ENCODE measurements around the gene KRTAP10-3.
"Not testable (repeated sequence)": the region's sequence is repeated elsewhere in the genome, so short reads cannot be mapped to it uniquely, and the experiment has no call there.

The KRTAP10-3 gene, protein sequence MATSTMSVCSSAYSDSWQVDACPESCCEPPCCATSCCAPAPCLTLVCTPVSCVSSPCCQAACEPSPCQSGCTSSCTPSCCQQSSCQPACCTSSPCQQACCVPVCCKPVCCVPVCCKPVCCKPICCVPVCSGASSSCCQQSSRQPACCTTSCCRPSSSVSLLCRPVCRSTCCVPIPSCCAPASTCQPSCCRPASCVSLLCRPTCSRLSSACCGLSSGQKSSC

DNA sequence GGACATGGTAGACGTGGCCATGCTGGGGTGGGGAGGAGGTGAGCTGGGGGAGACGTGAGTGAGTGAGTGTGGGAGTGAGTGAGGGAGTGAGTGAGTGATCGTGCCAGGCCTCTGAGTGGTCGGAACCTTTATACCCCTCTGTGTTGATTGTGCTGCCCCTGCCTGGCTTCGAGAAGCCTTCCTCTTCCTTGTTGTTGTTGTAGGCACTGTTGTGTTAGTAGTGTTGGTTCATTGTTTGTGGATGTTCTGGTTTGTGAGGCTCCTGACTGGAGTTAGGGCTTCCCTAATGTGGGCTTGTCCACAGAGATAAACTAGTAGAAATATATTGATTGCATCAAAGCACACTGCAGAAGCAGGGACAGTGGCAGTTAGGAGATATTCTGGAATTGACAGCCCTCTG, at the start of gene KRTAP10-3:
Gene KRTAP10-3, minus strand, starts transcription at position 101 of the 400 bp plus-strand sequence. Its CDS starts 80 bp downstream, at position 21.
- Histone ChIP-seq H3K27me3 (ENCODE audit: control insufficient read depth, insufficient read depth, low read length) (no peaks in the 10 kb centered on the region), H3K4me3 (ENCODE audit: low read depth, low read length) (no peak within 1 kb of the TSS), H3K9ac (ENCODE audit: low read depth, low read length) (no peak within 1 kb of the TSS), H3K4me1 (ENCODE audit: control insufficient read depth, insufficient read depth, low read length) (no peaks in the 10 kb centered on the region), H3K9me3 (ENCODE audit: control insufficient read depth, insufficient read depth, low read length) (no peaks in the 10 kb centered on the region), H3K36me3 (ENCODE audit: control insufficient read depth, insufficient read depth, low read length) (no peaks in the 10 kb centered on the region), H3K27ac (ENCODE audit: low read depth, low read length) (no peak within 1 kb of the TSS)

DNA sequence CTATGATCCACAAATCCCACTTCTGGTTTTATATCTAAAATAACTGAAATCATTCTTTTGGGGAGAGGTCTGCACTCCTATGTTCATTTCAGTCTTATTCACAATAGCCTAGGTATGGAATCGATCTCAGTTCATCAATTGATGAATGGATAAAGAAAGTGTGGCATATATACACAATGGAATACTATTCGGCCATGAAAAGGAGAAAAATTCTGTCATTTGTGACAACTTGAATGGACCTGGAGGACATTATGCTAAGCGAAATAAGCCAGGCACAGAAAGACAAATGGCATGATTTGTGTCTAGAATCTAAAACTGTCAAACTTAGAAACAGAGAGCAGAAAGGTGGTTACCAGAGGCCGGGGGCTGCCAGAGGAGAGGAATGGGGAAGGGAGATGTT, 47.9 kb upstream of the KRTAP10-3 start:
- no peaks in the 10 kb centered on the region for H3K36me3 ChIP-seq (ENCODE audit: control insufficient read depth, insufficient read depth, low read length)
- no peak overlapping the region for H3K4me3 ChIP-seq (ENCODE audit: low read depth, low read length)
- no peaks in the 10 kb centered on the region for H3K27me3 ChIP-seq (ENCODE audit: control insufficient read depth, insufficient read depth, low read length)
- peaks cover 8% of the 10 kb centered on the region; the same call in 1 of the 2 replicates for H3K9me3 ChIP-seq (ENCODE audit: control insufficient read depth, insufficient read depth, low read length)
- H3K27ac ChIP-seq (ENCODE audit: low read depth, low read length), result no peak overlapping the region
- no peak overlapping the region for H3K9ac ChIP-seq (ENCODE audit: low read depth, low read length)
- H3K4me1 ChIP-seq (ENCODE audit: control insufficient read depth, insufficient read depth, low read length), result no peaks in the 10 kb centered on the region

DNA sequence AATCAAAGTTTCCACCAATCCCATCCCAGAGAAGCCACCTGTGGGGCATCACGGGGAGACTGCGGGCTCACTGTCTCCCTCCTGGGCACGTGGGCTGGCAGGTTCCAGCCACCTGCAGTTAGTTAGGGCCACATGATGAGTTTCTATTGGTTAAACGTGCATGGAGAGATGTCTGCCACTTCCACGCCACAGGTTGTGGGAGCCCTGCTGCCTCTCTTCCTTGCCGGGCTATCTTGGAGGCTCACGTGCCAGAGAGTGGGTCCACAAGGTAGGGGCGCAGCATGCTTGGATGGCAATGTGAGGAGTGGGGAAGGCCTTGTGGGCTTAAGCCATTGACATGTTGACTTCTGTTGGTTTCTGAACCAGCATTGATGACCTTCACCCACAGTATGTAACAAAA, 45.3 kb upstream of the KRTAP10-3 start:
- no peaks in the 10 kb centered on the region for H3K36me3 ChIP-seq (ENCODE audit: control insufficient read depth, insufficient read depth, low read length)
- H3K4me1 ChIP-seq (ENCODE audit: control insufficient read depth, insufficient read depth, low read length), result no peaks in the 10 kb centered on the region
- H3K9me3 ChIP-seq (ENCODE audit: control insufficient read depth, insufficient read depth, low read length), result no peaks in the 10 kb centered on the region
- no peak overlapping the region for H3K9ac ChIP-seq (ENCODE audit: low read depth, low read length)
- no peak overlapping the region for H3K27ac ChIP-seq (ENCODE audit: low read depth, low read length)
- H3K27me3 ChIP-seq (ENCODE audit: control insufficient read depth, insufficient read depth, low read length), result no peaks in the 10 kb centered on the region
- no peak overlapping the region for H3K4me3 ChIP-seq (ENCODE audit: low read depth, low read length)

DNA sequence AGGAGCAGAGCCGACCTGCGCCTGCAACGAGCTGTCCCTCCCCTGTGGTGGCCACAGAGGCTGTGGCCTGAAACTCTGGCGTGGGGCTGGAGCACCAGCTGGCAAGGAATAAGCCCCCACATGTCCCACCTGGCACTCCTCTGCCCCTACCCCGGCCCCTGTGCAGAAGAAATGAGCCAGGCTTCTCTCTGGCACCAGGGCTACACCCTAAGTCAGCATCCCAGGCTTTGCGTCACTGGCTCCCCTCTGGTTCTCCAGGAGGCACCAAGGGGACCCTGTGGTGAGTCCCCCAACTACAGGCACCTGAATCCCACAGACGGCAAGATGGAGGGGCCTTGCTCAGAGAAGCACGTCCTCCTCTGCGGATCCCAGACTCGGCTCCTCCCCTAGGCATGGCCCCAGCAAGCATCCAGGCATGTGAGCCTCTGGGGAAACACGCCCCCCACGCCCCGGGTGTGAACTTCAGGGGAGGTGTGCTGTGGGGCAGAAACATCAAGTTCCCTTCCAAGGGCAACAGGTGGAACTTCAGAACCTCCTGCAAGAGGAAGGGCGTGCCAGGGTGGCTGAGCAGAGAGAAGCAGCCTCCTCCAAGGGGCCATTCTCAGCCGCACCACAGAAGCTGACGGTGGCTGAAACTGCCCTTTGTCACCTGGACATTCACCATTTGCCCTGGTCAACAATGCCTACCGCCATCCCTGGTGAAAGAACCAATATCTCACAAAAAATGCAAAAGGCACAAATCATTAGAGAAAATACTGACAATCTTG, 44.7 kb upstream of the KRTAP10-3 start:
- Histone ChIP-seq H3K27me3 (ENCODE audit: control insufficient read depth, insufficient read depth, low read length) (no peaks in the 10 kb centered on the region), H3K4me3 (ENCODE audit: low read depth, low read length) (no peak overlapping the region), H3K9me3 (ENCODE audit: control insufficient read depth, insufficient read depth, low read length) (no peaks in the 10 kb centered on the region), H3K4me1 (ENCODE audit: control insufficient read depth, insufficient read depth, low read length) (peaks cover 6% of the 10 kb centered on the region), H3K9ac (ENCODE audit: low read depth, low read length) (no peak overlapping the region), H3K36me3 (ENCODE audit: control insufficient read depth, insufficient read depth, low read length) (no peaks in the 10 kb centered on the region), H3K27ac (ENCODE audit: low read depth, low read length) (no peak overlapping the region)

DNA sequence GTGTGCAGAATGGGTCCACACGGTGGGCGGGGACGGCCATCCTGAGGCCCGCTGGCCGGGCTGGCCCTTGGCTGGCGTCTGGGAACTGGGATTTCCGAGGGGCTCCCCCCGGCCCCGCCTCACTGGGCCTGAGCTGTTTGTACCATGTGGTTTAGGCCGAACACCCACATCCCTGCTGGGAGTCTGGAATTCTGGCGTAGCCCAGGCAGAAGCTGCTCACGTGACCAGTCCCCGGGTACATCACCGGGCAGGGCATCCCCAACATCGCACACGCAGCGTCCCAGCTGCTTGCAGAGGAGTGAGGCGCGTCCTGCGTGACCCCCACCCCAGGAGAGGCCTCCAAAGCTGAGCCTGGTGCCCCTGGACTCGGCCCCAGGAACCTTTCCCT, 43.9 kb upstream of the KRTAP10-3 start:
- Histone ChIP-seq H3K9ac (ENCODE audit: low read depth, low read length) (no peak overlapping the region), H3K4me1 (ENCODE audit: control insufficient read depth, insufficient read depth, low read length) (peaks cover 14% of the 10 kb centered on the region), H3K27me3 (ENCODE audit: control insufficient read depth, insufficient read depth, low read length) (no peaks in the 10 kb centered on the region), H3K9me3 (ENCODE audit: control insufficient read depth, insufficient read depth, low read length) (no peaks in the 10 kb centered on the region), H3K27ac (ENCODE audit: low read depth, low read length) (no peak overlapping the region), H3K4me3 (ENCODE audit: low read depth, low read length) (no peak overlapping the region), H3K36me3 (ENCODE audit: control insufficient read depth, insufficient read depth, low read length) (no peaks in the 10 kb centered on the region)

DNA sequence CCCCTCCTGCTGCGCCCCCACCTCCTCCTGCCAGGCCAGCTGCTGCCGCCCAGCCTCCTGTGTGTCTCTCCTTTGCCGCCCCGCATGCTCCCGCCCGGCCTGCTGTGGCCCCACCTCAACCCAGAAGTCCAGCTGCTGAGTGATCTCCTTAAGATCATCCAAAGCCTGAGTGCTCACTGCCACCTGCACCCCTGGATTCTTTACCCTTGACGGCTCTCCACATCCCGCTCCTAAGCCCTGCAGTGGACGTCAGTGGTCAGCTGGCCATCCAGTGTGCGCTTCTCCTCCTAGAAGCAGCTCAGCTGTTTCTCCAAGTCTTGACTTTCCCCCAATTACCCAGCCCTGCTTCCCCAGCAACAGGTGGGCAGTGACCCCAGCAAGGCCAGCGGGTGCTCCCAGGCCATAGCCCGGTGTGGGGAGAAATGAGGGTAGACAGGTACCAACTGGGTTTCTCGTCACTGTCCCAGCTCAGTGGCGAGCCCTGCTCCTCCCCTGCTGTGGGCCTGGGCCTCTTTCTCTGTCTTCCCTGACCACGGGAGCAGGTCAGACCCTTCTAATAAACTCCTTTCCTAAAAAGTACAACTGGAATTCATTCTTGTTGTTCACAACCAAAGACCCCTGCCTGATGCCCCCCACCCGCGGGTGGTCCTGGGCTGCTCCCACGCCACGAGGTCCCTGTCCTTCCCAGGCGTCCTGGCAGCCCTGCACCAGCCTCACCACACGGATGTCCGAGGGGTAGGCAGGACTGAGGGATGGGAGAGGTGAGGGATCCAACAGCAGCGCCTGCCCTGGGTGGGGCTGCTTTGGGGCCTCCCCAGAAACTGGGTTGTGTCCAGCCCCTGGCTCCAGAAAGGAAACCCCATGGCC, 43.2 kb upstream of the KRTAP10-3 start:
- Histone ChIP-seq H3K36me3 (ENCODE audit: control insufficient read depth, insufficient read depth, low read length) (no peaks in the 10 kb centered on the region), H3K4me3 (ENCODE audit: low read depth, low read length) (no peak overlapping the region), H3K9me3 (ENCODE audit: control insufficient read depth, insufficient read depth, low read length) (no peaks in the 10 kb centered on the region), H3K4me1 (ENCODE audit: control insufficient read depth, insufficient read depth, low read length) (peaks cover 14% of the 10 kb centered on the region), H3K9ac (ENCODE audit: low read depth, low read length) (no peak overlapping the region), H3K27me3 (ENCODE audit: control insufficient read depth, insufficient read depth, low read length) (no peaks in the 10 kb centered on the region), H3K27ac (ENCODE audit: low read depth, low read length) (no peak overlapping the region)

DNA sequence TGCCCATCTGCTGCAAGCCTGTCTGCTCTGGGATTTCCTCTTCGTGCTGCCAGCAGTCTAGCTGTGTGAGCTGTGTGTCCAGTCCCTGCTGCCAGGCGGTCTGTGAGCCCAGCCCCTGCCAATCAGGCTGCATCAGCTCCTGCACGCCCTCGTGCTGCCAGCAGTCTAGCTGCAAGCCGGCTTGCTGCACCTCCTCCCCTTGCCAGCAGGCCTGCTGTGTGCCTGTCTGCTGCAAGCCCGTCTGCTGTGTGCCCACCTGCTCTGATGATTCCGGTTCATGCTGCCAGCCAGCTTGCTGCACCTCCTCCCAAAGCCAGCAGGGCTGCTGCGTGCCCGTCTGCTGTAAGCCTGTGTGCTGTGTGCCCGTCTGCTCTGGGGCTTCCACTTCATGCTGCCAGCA, 42.5 kb upstream of the KRTAP10-3 start:
- not testable (repeated sequence) for H3K9me3 ChIP-seq (ENCODE audit: control insufficient read depth, insufficient read depth, low read length); H3K9ac ChIP-seq (ENCODE audit: low read depth, low read length); H3K36me3 ChIP-seq (ENCODE audit: control insufficient read depth, insufficient read depth, low read length); H3K27me3 ChIP-seq (ENCODE audit: control insufficient read depth, insufficient read depth, low read length); H3K27ac ChIP-seq (ENCODE audit: low read depth, low read length); H3K4me3 ChIP-seq (ENCODE audit: low read depth, low read length)
- peaks cover 14% of the 10 kb centered on the region for H3K4me1 ChIP-seq (ENCODE audit: control insufficient read depth, insufficient read depth, low read length)

DNA sequence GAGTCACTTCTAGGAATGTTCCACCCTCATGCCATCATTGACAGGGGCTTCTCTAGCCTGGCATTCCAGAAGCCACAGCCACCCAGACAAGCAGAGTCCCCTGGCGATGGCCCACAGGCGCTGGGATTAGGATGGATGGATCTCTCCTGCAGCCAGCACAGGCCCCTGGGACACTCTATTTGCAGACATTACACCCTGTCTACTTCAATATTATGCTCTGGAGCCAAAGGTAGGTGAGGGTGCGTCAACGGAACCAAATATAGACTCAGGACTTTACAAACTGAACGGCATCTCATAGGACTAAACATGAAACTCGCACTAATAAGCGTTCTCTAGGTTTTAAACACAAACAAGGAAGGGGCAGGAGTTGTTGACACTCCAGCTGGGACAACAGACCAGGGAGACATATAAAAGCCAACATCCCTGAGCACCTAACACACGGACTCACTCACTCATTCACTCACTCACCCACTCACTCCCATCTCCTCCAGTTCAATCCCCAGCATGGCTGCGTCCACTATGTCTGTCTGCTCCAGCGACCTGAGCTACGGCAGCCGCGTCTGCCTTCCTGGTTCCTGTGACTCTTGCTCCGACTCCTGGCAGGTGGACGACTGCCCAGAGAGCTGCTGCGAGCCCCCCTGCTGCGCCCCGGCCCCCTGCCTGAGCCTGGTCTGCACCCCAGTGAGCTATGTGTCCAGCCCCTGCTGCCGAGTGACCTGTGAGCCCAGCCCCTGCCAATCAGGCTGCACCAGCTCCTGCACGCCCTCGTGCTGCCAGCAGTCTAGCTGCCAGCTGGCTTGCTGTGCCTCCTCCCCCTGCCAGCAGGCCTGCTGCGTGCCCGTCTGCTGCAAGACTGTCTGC, 41.8 kb upstream of the KRTAP10-3 start, which contains the start of gene KRTAP10-7:
Gene KRTAP10-7, plus strand, starts transcription at position 480 of the 861 bp plus-strand sequence. Its CDS starts 25 bp downstream, at position 505.
- H3K9me3 ChIP-seq (ENCODE audit: control insufficient read depth, insufficient read depth, low read length); H3K27me3 ChIP-seq (ENCODE audit: control insufficient read depth, insufficient read depth, low read length); H3K9ac ChIP-seq (ENCODE audit: low read depth, low read length); H3K27ac ChIP-seq (ENCODE audit: low read depth, low read length); H3K4me3 ChIP-seq (ENCODE audit: low read depth, low read length); H3K36me3 ChIP-seq (ENCODE audit: control insufficient read depth, insufficient read depth, low read length): not testable (repeated sequence)
- peaks cover 14% of the 10 kb centered on the region for H3K4me1 ChIP-seq (ENCODE audit: control insufficient read depth, insufficient read depth, low read length)

DNA sequence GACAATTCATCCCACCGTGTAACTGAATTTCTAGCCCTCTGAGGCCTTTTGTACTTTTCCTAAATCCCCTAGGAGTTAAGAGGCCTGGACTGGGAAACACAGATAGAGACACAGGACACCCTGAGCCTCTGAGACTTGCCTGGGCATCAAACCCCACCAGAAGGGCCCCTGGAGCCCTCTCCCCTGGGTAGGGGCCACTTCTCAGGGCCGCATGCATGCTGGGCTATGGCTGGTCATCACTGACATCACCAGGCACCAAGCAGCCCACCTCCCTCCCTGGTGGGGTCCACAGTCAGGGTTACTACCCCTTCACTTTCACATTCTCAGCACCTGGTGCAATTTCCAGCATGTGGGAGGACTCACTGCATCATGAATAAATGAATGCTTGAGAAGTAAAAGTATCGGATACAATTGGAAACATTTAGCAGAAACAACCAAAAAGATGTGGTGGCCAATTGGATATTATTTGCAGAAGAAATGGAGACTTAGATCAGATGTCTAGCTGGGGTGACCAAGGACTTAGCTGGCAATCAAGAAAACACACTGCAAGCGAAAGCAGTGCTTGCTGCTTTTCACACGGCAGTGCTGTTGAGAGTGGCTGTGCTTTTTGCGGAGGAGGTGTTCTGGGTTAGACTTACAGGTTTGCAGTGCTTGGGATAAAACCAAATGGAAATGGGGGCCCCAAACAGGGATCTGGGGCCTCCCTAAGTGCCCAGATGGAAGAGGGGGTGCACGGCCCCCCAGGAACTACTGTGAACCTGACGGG, 40.9 kb upstream of the KRTAP10-3 start:
- Histone ChIP-seq H3K4me3 (ENCODE audit: low read depth, low read length) (no peak overlapping the region), H3K4me1 (ENCODE audit: control insufficient read depth, insufficient read depth, low read length) (peaks cover 14% of the 10 kb centered on the region), H3K36me3 (ENCODE audit: control insufficient read depth, insufficient read depth, low read length) (no peaks in the 10 kb centered on the region), H3K27me3 (ENCODE audit: control insufficient read depth, insufficient read depth, low read length) (no peaks in the 10 kb centered on the region), H3K9me3 (ENCODE audit: control insufficient read depth, insufficient read depth, low read length) (no peaks in the 10 kb centered on the region), H3K27ac (ENCODE audit: low read depth, low read length) (no peak overlapping the region), H3K9ac (ENCODE audit: low read depth, low read length) (no peak overlapping the region)

DNA sequence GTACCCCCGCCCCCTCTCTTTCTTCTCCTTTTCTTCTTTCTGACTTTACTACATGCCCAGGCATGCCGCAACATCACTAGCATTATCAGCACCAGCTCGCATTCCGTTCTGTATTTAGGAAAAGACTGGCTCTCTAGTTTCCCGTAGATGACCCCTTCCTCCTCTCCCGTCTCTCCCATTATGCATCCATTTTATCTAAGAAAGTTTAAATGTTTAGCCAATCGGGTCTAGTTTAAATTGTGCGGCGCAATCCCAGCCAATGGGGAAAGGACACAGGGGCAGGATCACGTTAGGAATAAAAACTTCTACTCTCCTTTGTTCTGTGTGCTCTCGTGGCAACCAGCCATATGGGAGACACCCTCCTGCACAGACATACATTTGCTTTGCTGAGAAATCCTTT, 39.5 kb upstream of the KRTAP10-3 start:
- Histone ChIP-seq H3K9me3 (ENCODE audit: control insufficient read depth, insufficient read depth, low read length) (no peaks in the 10 kb centered on the region), H3K27ac (ENCODE audit: low read depth, low read length) (peak overlapping the region; percentile 65), H3K9ac (ENCODE audit: low read depth, low read length) (peak overlapping the region; percentile 25; the same call in 1 of the 2 replicates)

More for the DNA sequence above, 39.5 kb upstream of the KRTAP10-3 start:
- no peaks in the 10 kb centered on the region for H3K36me3 ChIP-seq (ENCODE audit: control insufficient read depth, insufficient read depth, low read length)
- H3K4me1 ChIP-seq (ENCODE audit: control insufficient read depth, insufficient read depth, low read length), result peaks cover 23% of the 10 kb centered on the region
- H3K4me3 ChIP-seq (ENCODE audit: low read depth, low read length), result no peak overlapping the region
- H3K27me3 ChIP-seq (ENCODE audit: control insufficient read depth, insufficient read depth, low read length), result no peaks in the 10 kb centered on the region
